K562 (cell line): Measurements from ENCODE around the gene BCAS4. TPM values are rescaled to one million over a fixed set of nuclear protein-coding genes. Genes with fewer than 3 reads are reported as not detected.

ENCODE experiments used
- ATAC-seq: fragments of 200-7000 bp; cut with Tn5 transposase; 3 replicates; pipeline ENCODE4 v1.9.1; 2020; ENCODE audit warnings: moderate library complexity
- BruUV-seq: library from RNA; stranded (reverse); fragments of 400-500 nt; replicated peaks from 2 replicates; lab custom pipeline; 2021; lab: Mats Ljungman, UMichigan
- CTCF ChIA-PET: fragments of 300-600 bp; formaldehyde crosslinking; extraction: SDS; loops from one replicate; lab custom pipeline; 2021; ENCODE audit warnings: low intra/inter-chr PET ratio; lab: Yijun Ruan, JAX
- POLR2A ChIA-PET: fragments of 300-600, 350-650 bp; sonication (Branson Sonifier 250); formaldehyde crosslinking; extraction: SDS; loops from one replicate; lab custom pipeline; 2021; ENCODE audit warnings: antibody characterized with exemption, inconsistent platforms; lab: Yijun Ruan, JAX
- DNase-seq, 4 experiments: peaks; one replicate each; pipeline versions ENCODE4 v3.0.0 to v3.0.0-alpha.2; 2011 to 2018; ENCODE audit warnings: low spot score in 3 of 4, mixed read lengths in 3 of 4; ENCODE audit errors: extremely low read depth in 1 of 4
- FAIRE-seq: peaks from 2 replicates; lab custom pipeline; 2011; peaks lifted over from hg19 to GRCh38; lab: Jason Lieb, UNC
- H2AFZ ChIP-seq: 2 replicates; pipeline ENCODE4 v1.6.0; 2011; ENCODE audit warnings: low read depth, low read length, control low read depth, inconsistent platforms
- H3K27ac ChIP-seq: fragments of 200-600 bp; 3 replicates; pipeline ENCODE4 v1.8.0; 2011; ENCODE audit warnings: low read depth, mild to moderate bottlenecking, control low read depth, inconsistent platforms, low read length, moderate library complexity, mixed read lengths; ENCODE audit errors: extremely low read depth
- H3K27me3 ChIP-seq, 2 experiments: fragments of 300-600 bp in 1 of 2; 2 replicates in 1 of 2; 3 replicates in 1 of 2; pipeline versions ENCODE4 v1.6.0 to v1.8.0; 2011; ENCODE audit warnings: inconsistent platforms in 2 of 2, low read length in 2 of 2, mild to moderate bottlenecking in 1 of 2, mixed read lengths in 1 of 2, moderate library complexity in 1 of 2; ENCODE audit not compliant: control insufficient read depth in 2 of 2, insufficient read depth in 2 of 2
- H3K36me3 ChIP-seq: fragments of 300-600 bp; 3 replicates; pipeline ENCODE4 v1.8.0; 2011; ENCODE audit warnings: mild to moderate bottlenecking, low read length, inconsistent platforms; ENCODE audit not compliant: control insufficient read depth, insufficient read depth
- H3K4me1 ChIP-seq, 2 experiments: fragments of 200-600 bp in 1 of 2; replicated peaks in 1 of 2; 2 replicates in 1 of 2; 3 replicates in 1 of 2; pipeline versions ENCODE4 v1.5.1 to v1.8.0; 2011; ENCODE audit warnings: inconsistent platforms in 2 of 2, low read length in 2 of 2, mild to moderate bottlenecking in 1 of 2, mixed read lengths in 1 of 2, moderate library complexity in 1 of 2; ENCODE audit not compliant: control insufficient read depth in 2 of 2, insufficient read depth in 2 of 2
- H3K4me2 ChIP-seq: 2 replicates; pipeline ENCODE4 v1.6.1; 2011; ENCODE audit warnings: low read length, control low read depth, inconsistent platforms, mixed read lengths; ENCODE audit not compliant: insufficient read depth
- H3K4me3 ChIP-seq: fragments of 200-600 bp; sonication (generic), shearing (Covaris generic); 2 replicates; pipeline ENCODE4 v1.5.1; 2016; ENCODE audit warnings: control low read depth, inconsistent platforms
- H3K79me2 ChIP-seq: fragments of 200-600 bp; 3 replicates; pipeline ENCODE4 v1.8.0; 2011; ENCODE audit warnings: low read length, inconsistent platforms; ENCODE audit not compliant: control insufficient read depth, insufficient read depth
- H3K9ac ChIP-seq, 2 experiments: 2 replicates each; pipeline versions ENCODE4 v1.6.0 to v1.6.1; 2011; ENCODE audit warnings: low read depth in 2 of 2, low read length in 2 of 2, control low read depth in 1 of 2, inconsistent platforms in 1 of 2, mild to moderate bottlenecking in 1 of 2, mixed read lengths in 1 of 2; ENCODE audit not compliant: insufficient read depth in 1 of 2
- H3K9me1 ChIP-seq: one replicate; pipeline ENCODE4 v1.6.0; 2011; ENCODE audit warnings: inconsistent platforms, mild to moderate bottlenecking, low read length, moderate library complexity; ENCODE audit not compliant: control insufficient read depth, insufficient read depth
- H3K9me3 ChIP-seq: replicated peaks from 2 replicates; pipeline ENCODE4 v1.5.1; 2011; ENCODE audit warnings: low read depth, low read length, inconsistent platforms; ENCODE audit not compliant: control insufficient read depth, insufficient read depth
- H4K20me1 ChIP-seq: replicated peaks from 2 replicates; pipeline ENCODE4 v1.6.1; 2011; ENCODE audit warnings: low read length, inconsistent platforms, mixed read lengths; ENCODE audit not compliant: control insufficient read depth, insufficient read depth
- CBX3 ChIP-seq, 2 experiments: IDR thresholded peaks; 1 replicate in 1 of 2; 2 replicates in 1 of 2; pipeline ENCODE4 v1.6.1; 2012; ENCODE audit warnings: inconsistent platforms in 2 of 2, low read length in 2 of 2, borderline replicate concordance in 1 of 2, control low read depth in 1 of 2
- CHD1 ChIP-seq: fragments of 200-600 bp; sonication (generic); IDR thresholded peaks from one replicate; pipeline ENCODE4 v1.6.1; 2012; ENCODE audit warnings: mild to moderate bottlenecking, moderate library complexity, low read length, inconsistent platforms
- HNRNPLL ChIP-seq: fragments of 200-400 bp; formaldehyde crosslinking; IDR thresholded peaks from 2 replicates; pipeline ENCODE4 v1.6.1; 2017; ENCODE audit warnings: low read length, low read depth, mild to moderate bottlenecking; ENCODE audit not compliant: poor library complexity, severe bottlenecking
- MTA2 ChIP-seq: fragments of 450-650 bp; IDR thresholded peaks from 2 replicates; pipeline ENCODE4 v1.6.1; 2016; ENCODE audit warnings: low read depth
- NFIC ChIP-seq: fragments of 450-650 bp; IDR thresholded peaks from 2 replicates; pipeline ENCODE4 v1.6.1; 2017; ENCODE audit warnings: mild to moderate bottlenecking, inconsistent platforms
- NFIX ChIP-seq: fragments of 250-450 bp; sonication (Bioruptor Pico); IDR thresholded peaks from 2 replicates; pipeline ENCODE4 v1.4.0; 2020; ENCODE audit warnings: low read depth, mild to moderate bottlenecking, moderate library complexity
- NR2C1 ChIP-seq, 2 experiments: fragments of 450-650 bp; IDR thresholded peaks; 2 replicates each; pipeline ENCODE4 v1.6.1; 2017; ENCODE audit warnings: mild to moderate bottlenecking in 2 of 2, antibody characterized with exemption in 1 of 2, inconsistent platforms in 1 of 2, missing compliant biosample characterization in 1 of 2, missing genetic modification characterization in 1 of 2
- NR2C2 ChIP-seq, 2 experiments: fragments of 200-800 bp in 1 of 2; sonication (Bioruptor generic) in 1 of 2; sonication (generic) in 1 of 2; formaldehyde crosslinking in 1 of 2; IDR thresholded peaks; 2 replicates each; pipeline versions ENCODE4 v1.6.1 to v1.8.0; 2016 to 2022; ENCODE audit warnings: mild to moderate bottlenecking in 1 of 2, missing compliant biosample characterization in 1 of 2, missing genetic modification characterization in 1 of 2, missing genetic modification reagents in 1 of 2
- PRPF4 ChIP-seq: fragments of 200-400 bp; formaldehyde crosslinking; IDR thresholded peaks from one replicate; pipeline ENCODE4 v1.6.1; 2017; ENCODE audit warnings: low read length, low read depth, mild to moderate bottlenecking; ENCODE audit not compliant: insufficient read depth, poor library complexity, severe bottlenecking
- ZKSCAN1 ChIP-seq: fragments of 150-350 bp; IDR thresholded peaks from 2 replicates; pipeline ENCODE4 v1.6.1; 2016; ENCODE audit warnings: low read depth, low read length
- ZNF507 ChIP-seq: conservative IDR thresholded peaks from 2 replicates; pipeline ENCODE4 v1.6.1; 2017; ENCODE audit warnings: missing genetic modification characterization, missing compliant biosample characterization
- ZNF780A ChIP-seq: fragments of 250-450 bp; sonication (Bioruptor Pico); IDR thresholded peaks from 2 replicates; pipeline ENCODE4 v1.5.0; 2021; ENCODE audit warnings: mild to moderate bottlenecking
- WGBS: fragments of 100-300 bp; shearing (Covaris generic); methylation state at CpG from one replicate; pipeline ENCODE4 v1.1.6; 2016; ENCODE audit warnings: low coverage, mixed read lengths; ENCODE audit not compliant: insufficient coverage; ENCODE audit errors: missing lambda C conversion rate; 5-methylcytosine and 5-hydroxymethylcytosine counted together
- in situ Hi-C: fragments of 300-500 bp; cut with MboI; formaldehyde crosslinking; loops from 4 replicates; pipeline ENCODE4 v1.15.0; 2018; ENCODE audit warnings: inconsistent platforms, mixed read lengths
- intact Hi-C: fragments of 100-400 bp; cut with micrococcal nuclease; formaldehyde crosslinking; loops from 2 replicates; pipeline ENCODE4 v1.14.2; 2022
- polyA plus RNA-seq, 8 experiments: library from polyadenylated mRNA; depleted of rRNA in 4 of 8; stranded (reverse) in 5 of 8; unstranded in 3 of 8; fragments of >200 nt; fragmentation: Nextera tagmentation in 2 of 8; fragmentation: Illumina TruSeq in 1 of 8; extraction: Ambion mirVana in 2 of 8; extraction: Trizol in 1 of 8; gene quantifications; 2 replicates each; pipeline versions ENCODE4 v1.2.1 to v1.2.3, GENCODE V29; 2011 to 2014; ENCODE audit warnings: inconsistent platforms in 1 of 8, missing spikeins in 1 of 8
- total RNA-seq, 7 experiments: library from RNA; depleted of rRNA in 6 of 7; stranded (reverse); fragments of >200 nt in 6 of 7; fragmentation: Illumina TruSeq in 2 of 7; extraction: Trizol in 2 of 7; gene quantifications; 2 replicates each; pipeline versions ENCODE4 v1.2.1 to v1.2.3, GENCODE V29; 2011 to 2021; ENCODE audit warnings: low replicate concordance in 1 of 7
- TF ChIP-seq, protein P1 (sequence below): fragments of 450-650 bp; IDR thresholded peaks from 2 replicates; pipeline ENCODE4 v1.6.1; 2018; ENCODE audit warnings: mild to moderate bottlenecking, low read depth; ENCODE audit not compliant: partially characterized antibody
- TF ChIP-seq, protein P2 (sequence below): fragments of 450-650 bp; IDR thresholded peaks from 2 replicates; pipeline ENCODE4 v1.6.1; 2016; ENCODE audit warnings: antibody characterized with exemption

The BCAS4 gene
- total and polyA plus RNA-seq, 9 of the 15 experiments (the other 6 are each of a cell fraction or from before 2014, with no cell fraction given) = 0.15 to 2.3 (median 0.47) TPM

GRCh38 chr20:50746138-50746940 is 48.5 kb upstream of the BCAS4 start:
- Histone ChIP-seq H3K4me2 (no peak overlapping the region), H3K9ac (no peak overlapping the region), H3K9me3 (no peaks in the 10 kb centered on the region), H4K20me1 (no peaks in the 10 kb centered on the region; the same call in 1 of the 2 replicates), H3K27ac (peak overlapping the region; percentile 20; the same call in 1 of the 3 replicates), H2AFZ (no peak overlapping the region), H3K4me1 (peaks cover 17 to 22% of the 10 kb centered on the region in 2 experiments; a peak in 4 of 5 replicates), H3K9me1 (no peaks in the 10 kb centered on the region), H3K4me3 (no peak overlapping the region), H3K36me3 (peaks cover 70% of the 10 kb centered on the region), H3K79me2 (peaks cover 50% of the 10 kb centered on the region), H3K27me3 (no peaks in the 10 kb centered on the region)
- no TSS peak for BruUV-seq
- intact Hi-C loops = no loop called here
- TF ChIP-seq HNRNPLL (no peak), CBX3 (IDR thresholded peaks at IDR 0.05; ENCODE audit: borderline replicate concordance in 1 of 2, low read length in 2 of 2) (no peak), MTA2 (no peak), PRPF4 (no peak), ZNF507 (tag) (no peak), CHD1 (no peak), ZKSCAN1 (no peak), NFIX (CRISPR knock-in tag) (peak; percentile 61), ZNF780A (CRISPR knock-in tag) (no peak), NFIC (peak; percentile 92), NR2C1 (IDR thresholded peaks at IDR 0.05) (peak; percentile 70), NR2C1 (tag; IDR thresholded peaks at IDR 0.05) (peak; percentile 60), NR2C2 (CRISPR knock-in tag; IDR thresholded peaks at IDR 0.05) (no peak), NR2C2 (tag; IDR thresholded peaks at IDR 0.05) (peak; percentile 51; the same call in 1 of the 2 replicates)
- TF ChIP-seq, protein P1, sequence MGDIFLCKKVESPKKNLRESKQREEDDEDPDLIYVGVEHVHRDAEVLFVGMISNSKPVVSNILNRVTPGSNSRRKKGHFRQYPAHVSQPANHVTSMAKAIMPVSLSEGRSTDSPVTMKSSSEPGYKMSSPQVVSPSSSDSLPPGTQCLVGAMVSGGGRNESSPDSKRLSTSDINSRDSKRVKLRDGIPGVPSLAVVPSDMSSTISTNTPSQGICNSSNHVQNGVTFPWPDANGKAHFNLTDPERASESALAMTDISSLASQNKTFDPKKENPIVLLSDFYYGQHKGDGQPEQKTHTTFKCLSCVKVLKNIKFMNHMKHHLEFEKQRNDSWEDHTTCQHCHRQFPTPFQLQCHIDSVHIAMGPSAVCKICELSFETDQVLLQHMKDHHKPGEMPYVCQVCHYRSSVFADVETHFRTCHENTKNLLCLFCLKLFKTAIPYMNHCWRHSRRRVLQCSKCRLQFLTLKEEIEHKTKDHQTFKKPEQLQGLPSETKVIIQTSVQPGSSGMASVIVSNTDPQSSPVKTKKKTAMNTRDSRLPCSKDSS = no peak
- TF ChIP-seq, protein P2, sequence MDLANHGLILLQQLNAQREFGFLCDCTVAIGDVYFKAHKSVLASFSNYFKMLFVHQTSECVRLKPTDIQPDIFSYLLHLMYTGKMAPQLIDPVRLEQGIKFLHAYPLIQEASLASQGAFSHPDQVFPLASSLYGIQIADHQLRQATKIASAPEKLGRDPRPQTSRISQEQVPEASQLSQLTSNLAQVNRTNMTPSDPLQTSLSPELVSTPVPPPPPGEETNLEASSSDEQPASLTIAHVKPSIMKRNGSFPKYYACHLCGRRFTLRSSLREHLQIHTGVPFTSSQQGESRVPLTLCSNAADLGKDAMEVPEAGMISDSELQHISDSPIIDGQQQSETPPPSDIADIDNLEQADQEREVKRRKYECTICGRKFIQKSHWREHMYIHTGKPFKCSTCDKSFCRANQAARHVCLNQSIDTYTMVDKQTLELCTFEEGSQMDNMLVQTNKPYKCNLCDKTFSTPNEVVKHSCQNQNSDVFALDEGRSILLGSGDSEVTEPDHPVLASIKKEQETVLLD = no peak
- WGBS = 71% methylated on average over 3 of the region's 3 CpGs
- FAIRE-seq (no peak), ATAC-seq (no peak), DNase-seq (peak in 1 of 4 experiments; percentile 35)
- in situ Hi-C loops = no loop called here
- CTCF ChIA-PET = no interaction called here
- POLR2A ChIA-PET = no interaction called here
